Kidney epithelial cell (primary cell): ENCODE data around the gene PDIA6. TPM values are rescaled to one million over a fixed set of nuclear protein-coding genes. Genes with fewer than 3 reads are reported as not detected.
"Not testable (repeated sequence)": the region's sequence is repeated elsewhere in the genome, so short reads cannot be mapped to it uniquely, and the experiment has no call there.

Source experiments
- DNase-seq: peaks from one replicate; pipeline ENCODE4 v3.0.0-alpha.2; 2010; ENCODE audit warnings: low read depth
- H3K27me3 ChIP-seq: 2 replicates; pipeline ENCODE4 v1.6.0; 2011; ENCODE audit warnings: low read length; ENCODE audit not compliant: control insufficient read depth, insufficient read depth
- H3K36me3 ChIP-seq: 2 replicates; pipeline ENCODE4 v1.5.1; 2011; ENCODE audit warnings: low read length; ENCODE audit not compliant: control insufficient read depth, insufficient read depth
- H3K4me3 ChIP-seq: 2 replicates; pipeline ENCODE4 v1.5.1; 2011; ENCODE audit warnings: low read depth, mild to moderate bottlenecking, control low read depth, low read length
- CTCF ChIP-seq: IDR thresholded peaks from 2 replicates; pipeline ENCODE4 v1.5.1; 2011; ENCODE audit warnings: mild to moderate bottlenecking, moderate library complexity, low read length, control low read depth, inconsistent platforms; ENCODE audit not compliant: insufficient read depth, poor library complexity, severe bottlenecking
- total RNA-seq: library from RNA; depleted of rRNA; stranded (reverse); fragments of >200 nt; gene quantifications from 2 replicates; pipeline ENCODE4 v1.2.3, GENCODE V29; 2015

Gene PDIA6
- total RNA-seq, 1 donor from 2014 or later = 328 TPM

GRCh38 chr2:10806543-10806942 is 6.0 kb downstream of the PDIA6 start:
- TF ChIP-seq CTCF = no peak
- Histone ChIP-seq H3K4me3 (no peak overlapping the region), H3K27me3 (no peaks in the 10 kb centered on the region), H3K36me3 (no peaks in the 10 kb centered on the region)
- no peak for DNase-seq

- not testable (repeated sequence) for H3K36me3 ChIP-seq, DNase-seq, H3K27me3 ChIP-seq, H3K4me3 ChIP-seq
Measured at GRCh38 chr2:10805990-10806389, 6.6 kb downstream of the PDIA6 start.

- no peaks in the 10 kb centered on the region for H3K27me3 ChIP-seq
- no peak for DNase-seq
- H3K4me3 ChIP-seq = no peak overlapping the region
- TF ChIP-seq CTCF = no peak
- H3K36me3 ChIP-seq = no peaks in the 10 kb centered on the region
Measured at GRCh38 chr2:10802657-10803056, 9.9 kb downstream of the PDIA6 start.

- H3K27me3 ChIP-seq = no peaks in the 10 kb centered on the region
- no peak for TF ChIP-seq CTCF
- no peak for DNase-seq
- peaks cover 2% of the 10 kb centered on the region for H3K36me3 ChIP-seq
- H3K4me3 ChIP-seq = no peak overlapping the region
Measured at GRCh38 chr2:10800163-10800562, 12.4 kb downstream of the PDIA6 start.

GRCh38 chr2:10798783-10799182 is 13.8 kb downstream of the PDIA6 start:
- Histone ChIP-seq H3K27me3 (no peaks in the 10 kb centered on the region), H3K36me3 (peaks cover 2% of the 10 kb centered on the region), H3K4me3 (no peak overlapping the region)
- DNase-seq = no peak
- TF ChIP-seq CTCF = no peak

- no peaks in the 10 kb centered on the region for H3K27me3 ChIP-seq
- peaks cover 4% of the 10 kb centered on the region for H3K36me3 ChIP-seq
- DNase-seq = no peak
- H3K4me3 ChIP-seq = no peak overlapping the region
- TF ChIP-seq CTCF = no peak
Measured at GRCh38 chr2:10796703-10797102, 15.9 kb downstream of the PDIA6 start.
